Stimulated activated CD4-positive, alpha-beta T cell treated with anti-CD3 and anti-CD28 coated beads, Interleukin-15, amount 100 ng/mL, for 48 hours (primary cell): ENCODE results near the gene LRRC10B.

Source experiments
- DNase-seq, 2 donors: peaks; one replicate each; pipeline ENCODE4 v3.0.0-alpha.2; 2020; ENCODE audit warnings: low read depth in 2 of 2

LRRC10B gene

GRCh38 chr11:61546663-61547062 lies 38.1 kb downstream of the LRRC10B start:
- DNase-seq = no peak

- DNase-seq = no peak
Observed at GRCh38 chr11:61547246-61547645, 38.7 kb downstream of the LRRC10B start.

- DNase-seq = no peak
Observed at GRCh38 chr11:61549177-61549576, 40.6 kb downstream of the LRRC10B start.

- no peak for DNase-seq
Observed at GRCh38 chr11:61549662-61550568, 41.4 kb downstream of the LRRC10B start.

- DNase-seq = no peak
Observed at GRCh38 chr11:61550665-61551227, 42.2 kb downstream of the LRRC10B start.

- DNase-seq = no peak
Observed at GRCh38 chr11:61551634-61552033, 43.1 kb downstream of the LRRC10B start.

- no peak for DNase-seq
Observed at GRCh38 chr11:61552108-61552635, 43.6 kb downstream of the LRRC10B start.

GRCh38 chr11:61553373-61554171 lies 45.0 kb downstream of the LRRC10B start:
- no peak for DNase-seq

- DNase-seq = no peak
Observed at GRCh38 chr11:61554172-61554988, 45.8 kb downstream of the LRRC10B start.

- no peak for DNase-seq
Observed at GRCh38 chr11:61555051-61555969, 46.8 kb downstream of the LRRC10B start.

GRCh38 chr11:61555978-61556377 lies 47.4 kb downstream of the LRRC10B start:
- DNase-seq = no peak

- DNase-seq = no peak
Observed at GRCh38 chr11:61556621-61557020, 48.1 kb downstream of the LRRC10B start.
